ENCODE data around the gene TEAD1. TPM values are rescaled to one million over a fixed set of nuclear protein-coding genes. Genes with fewer than 3 reads are reported as not detected.
A peak's percentile ranks its signal among the peaks of the same experiment; 100 is the strongest.

TEAD1 gene
- total RNA-seq, 1 donor from 2014 or later, result 163 TPM

DNA sequence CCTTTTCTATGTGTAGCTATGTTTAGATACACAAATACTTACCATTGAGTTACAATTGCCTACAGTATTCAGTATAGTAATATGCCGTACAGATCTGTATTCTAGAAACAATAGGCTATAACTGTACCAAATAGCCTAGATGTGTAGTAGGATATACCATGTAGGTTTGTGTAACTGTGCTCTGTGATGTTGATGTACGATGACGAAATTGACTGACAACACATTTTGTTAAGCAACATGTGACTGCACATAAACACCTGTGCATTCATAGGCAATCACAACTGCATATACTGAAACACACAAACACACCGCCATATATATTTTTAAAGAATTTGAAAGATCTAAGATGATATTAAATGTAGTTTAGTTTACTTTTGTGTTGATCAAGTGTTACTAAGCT is 60.4 kb downstream of the TEAD1 start:
- H3K36me3 Mint-ChIP-seq, result no peaks in the 10 kb centered on the region
- H3K4me3 Mint-ChIP-seq, result no peak overlapping the region
- peaks cover 51% of the 10 kb centered on the region for H3K4me1 Mint-ChIP-seq
- H3K27ac Mint-ChIP-seq, result peak overlapping the region; percentile 44
- DNase-seq (ENCODE audit: low spot score in 2 of 2, unreplicated experiment in 2 of 2), result no peak
- no peaks in the 10 kb centered on the region for H3K27me3 Mint-ChIP-seq (ENCODE audit: low read depth)
- TF ChIP-seq, protein P1, sequence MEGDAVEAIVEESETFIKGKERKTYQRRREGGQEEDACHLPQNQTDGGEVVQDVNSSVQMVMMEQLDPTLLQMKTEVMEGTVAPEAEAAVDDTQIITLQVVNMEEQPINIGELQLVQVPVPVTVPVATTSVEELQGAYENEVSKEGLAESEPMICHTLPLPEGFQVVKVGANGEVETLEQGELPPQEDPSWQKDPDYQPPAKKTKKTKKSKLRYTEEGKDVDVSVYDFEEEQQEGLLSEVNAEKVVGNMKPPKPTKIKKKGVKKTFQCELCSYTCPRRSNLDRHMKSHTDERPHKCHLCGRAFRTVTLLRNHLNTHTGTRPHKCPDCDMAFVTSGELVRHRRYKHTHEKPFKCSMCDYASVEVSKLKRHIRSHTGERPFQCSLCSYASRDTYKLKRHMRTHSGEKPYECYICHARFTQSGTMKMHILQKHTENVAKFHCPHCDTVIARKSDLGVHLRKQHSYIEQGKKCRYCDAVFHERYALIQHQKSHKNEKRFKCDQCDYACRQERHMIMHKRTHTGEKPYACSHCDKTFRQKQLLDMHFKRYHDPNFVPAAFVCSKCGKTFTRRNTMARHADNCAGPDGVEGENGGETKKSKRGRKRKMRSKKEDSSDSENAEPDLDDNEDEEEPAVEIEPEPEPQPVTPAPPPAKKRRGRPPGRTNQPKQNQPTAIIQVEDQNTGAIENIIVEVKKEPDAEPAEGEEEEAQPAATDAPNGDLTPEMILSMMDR (IDR thresholded peaks at IDR 0.05; ENCODE audit: unreplicated experiment), result no peak
- no peaks in the 10 kb centered on the region for H3K9me3 Mint-ChIP-seq

DNA sequence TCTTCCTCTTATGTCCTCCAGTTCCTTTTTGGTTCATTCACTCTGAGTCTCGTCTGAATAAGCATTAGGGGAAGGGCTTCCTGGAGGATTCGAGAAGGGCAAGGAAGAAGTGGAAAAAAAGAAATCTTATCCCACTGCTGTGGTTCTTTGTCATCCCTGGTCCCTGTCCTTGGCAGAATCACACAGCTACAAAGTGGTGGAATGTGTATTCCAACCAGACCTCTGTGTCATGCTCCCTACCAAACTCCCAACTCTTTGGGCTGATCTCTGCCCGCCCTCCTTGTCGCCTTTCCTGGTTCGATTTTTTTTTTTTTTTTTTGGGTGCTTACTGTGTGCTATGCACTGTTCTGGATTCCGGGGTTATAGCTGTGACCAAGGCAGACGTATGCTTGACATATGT is 61.0 kb downstream of the TEAD1 start:
- peak overlapping the region; percentile 44 for H3K27ac Mint-ChIP-seq
- peaks cover 2% of the 10 kb centered on the region for H3K36me3 Mint-ChIP-seq
- peaks cover 1% of the 10 kb centered on the region for H3K9me3 Mint-ChIP-seq
- TF ChIP-seq, protein P1 (IDR thresholded peaks at IDR 0.05; ENCODE audit: unreplicated experiment), result no peak
- no peak overlapping the region for H3K4me3 Mint-ChIP-seq
- peaks cover 45% of the 10 kb centered on the region for H3K4me1 Mint-ChIP-seq
- no peaks in the 10 kb centered on the region for H3K27me3 Mint-ChIP-seq (ENCODE audit: low read depth)
- DNase-seq (ENCODE audit: low spot score in 2 of 2, unreplicated experiment in 2 of 2), result no peak

DNA sequence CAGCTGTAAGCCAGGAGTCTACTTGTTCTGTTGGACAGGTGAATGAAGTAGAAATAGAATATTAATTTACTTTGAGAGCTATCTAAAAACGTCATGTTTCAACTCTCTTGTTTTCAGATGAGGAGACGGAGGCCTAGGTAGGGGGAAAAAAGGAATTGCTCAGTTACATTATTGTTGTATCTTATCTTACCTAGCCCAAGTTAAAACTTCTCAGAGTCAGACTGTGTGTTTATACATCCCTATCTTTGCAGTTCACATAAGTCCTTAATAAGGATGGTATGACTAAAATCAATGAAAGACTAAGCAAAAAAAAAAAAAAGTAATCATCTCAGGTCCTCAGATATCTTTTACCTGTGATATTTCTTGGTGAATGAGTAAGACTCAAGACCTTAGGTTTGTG is 62.8 kb downstream of the TEAD1 start:
- H3K4me3 Mint-ChIP-seq, result no peak overlapping the region
- peak overlapping the region; percentile 33 for H3K27ac Mint-ChIP-seq
- H3K9me3 Mint-ChIP-seq, result peaks cover 3% of the 10 kb centered on the region

DNA sequence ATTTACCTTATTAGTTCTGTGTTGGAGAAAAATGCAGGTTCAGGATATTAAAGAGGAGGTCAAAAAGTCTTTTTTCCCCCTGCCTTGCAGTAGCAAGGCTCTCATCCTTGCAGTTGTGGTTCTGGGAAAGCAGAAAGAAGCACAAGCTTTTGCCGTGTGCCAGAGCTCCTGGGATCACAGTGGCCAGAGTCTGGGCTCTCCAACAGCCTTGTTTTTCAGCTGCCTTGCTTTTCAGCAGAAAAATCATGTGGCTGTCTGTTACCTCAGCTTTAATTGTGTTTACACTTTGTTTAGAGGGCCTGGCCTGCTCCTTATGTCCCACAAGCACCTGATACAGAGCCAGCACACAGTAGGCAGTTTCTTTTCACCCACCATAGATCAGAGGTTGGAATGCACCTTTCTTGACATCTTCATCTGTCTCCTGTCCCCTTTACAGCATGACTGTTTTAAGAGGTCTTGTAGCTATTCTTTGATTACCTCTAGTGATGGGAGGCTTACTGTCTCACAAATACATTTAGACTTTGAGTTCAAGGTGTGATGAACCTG is 67.5 kb downstream of the TEAD1 start:
- DNase-seq (ENCODE audit: low spot score in 2 of 2, unreplicated experiment in 2 of 2), result no peak
- H3K27me3 Mint-ChIP-seq (ENCODE audit: low read depth), result no peaks in the 10 kb centered on the region
- TF ChIP-seq, protein P1 (IDR thresholded peaks at IDR 0.05; ENCODE audit: unreplicated experiment), result no peak
- H3K9me3 Mint-ChIP-seq, result peaks cover 3% of the 10 kb centered on the region
- H3K4me1 Mint-ChIP-seq, result peaks cover 52% of the 10 kb centered on the region
- H3K4me3 Mint-ChIP-seq, result no peak overlapping the region
- H3K27ac Mint-ChIP-seq, result peak overlapping the region; percentile 65
- H3K36me3 Mint-ChIP-seq, result peaks cover 3% of the 10 kb centered on the region

More for the DNA sequence above, 62.8 kb downstream of the TEAD1 start:
- TF ChIP-seq, protein P1 (IDR thresholded peaks at IDR 0.05; ENCODE audit: unreplicated experiment), result no peak
- Mint-ChIP-seq H3K27me3 (ENCODE audit: low read depth) (no peaks in the 10 kb centered on the region), H3K36me3 (peaks cover 3% of the 10 kb centered on the region), H3K4me1 (peaks cover 41% of the 10 kb centered on the region)
- DNase-seq (ENCODE audit: low spot score in 2 of 2, unreplicated experiment in 2 of 2), result no peak

DNA sequence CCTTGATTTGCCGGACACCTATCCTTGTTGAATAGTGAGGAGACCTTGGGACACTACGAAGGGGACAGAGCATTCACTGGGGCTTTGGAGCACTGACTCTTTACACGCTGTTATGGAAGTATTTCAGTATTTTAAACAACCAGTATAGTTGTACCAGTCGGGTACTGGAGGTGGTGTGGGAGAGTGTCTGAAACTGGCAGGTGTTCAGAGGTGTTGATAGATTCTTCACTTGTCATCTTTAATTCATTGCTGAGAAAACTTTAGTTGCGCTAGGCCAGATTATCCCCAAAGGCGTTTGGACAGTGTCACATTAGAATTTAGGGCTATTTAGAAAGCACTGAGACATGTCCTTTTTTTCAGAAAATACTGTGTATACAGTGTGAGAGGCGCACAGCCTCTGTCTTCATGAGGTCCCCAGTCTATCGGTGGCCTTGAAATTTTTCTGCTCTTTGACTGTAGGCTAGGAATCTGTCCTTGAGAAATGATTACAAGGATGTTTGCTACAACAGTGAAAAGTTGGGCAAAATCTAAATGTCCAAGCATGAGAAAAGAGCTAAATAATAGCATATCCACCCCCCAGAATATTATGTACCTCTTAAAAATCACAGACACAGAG is 69.7 kb downstream of the TEAD1 start:
- TF ChIP-seq, protein P1 (IDR thresholded peaks at IDR 0.05; ENCODE audit: unreplicated experiment), result no peak
- H3K4me1 Mint-ChIP-seq, result peaks cover 60% of the 10 kb centered on the region
- peaks cover 3% of the 10 kb centered on the region for H3K9me3 Mint-ChIP-seq
- peak overlapping the region; percentile 63 for H3K27ac Mint-ChIP-seq
- no peaks in the 10 kb centered on the region for H3K27me3 Mint-ChIP-seq (ENCODE audit: low read depth)
- H3K36me3 Mint-ChIP-seq, result peaks cover 3% of the 10 kb centered on the region
- no peak overlapping the region for H3K4me3 Mint-ChIP-seq
- no peak for DNase-seq (ENCODE audit: low spot score in 2 of 2, unreplicated experiment in 2 of 2)
